GM19035 (cell line): ENCODE data around the gene KCNQ1.

ENCODE experiments used
- ATAC-seq: cut with Tn5 transposase; IDR thresholded peaks from one replicate; pipeline ENCODE4 v1.9.1; 2021; ENCODE audit not compliant: unreplicated experiment

KCNQ1 gene

DNA sequence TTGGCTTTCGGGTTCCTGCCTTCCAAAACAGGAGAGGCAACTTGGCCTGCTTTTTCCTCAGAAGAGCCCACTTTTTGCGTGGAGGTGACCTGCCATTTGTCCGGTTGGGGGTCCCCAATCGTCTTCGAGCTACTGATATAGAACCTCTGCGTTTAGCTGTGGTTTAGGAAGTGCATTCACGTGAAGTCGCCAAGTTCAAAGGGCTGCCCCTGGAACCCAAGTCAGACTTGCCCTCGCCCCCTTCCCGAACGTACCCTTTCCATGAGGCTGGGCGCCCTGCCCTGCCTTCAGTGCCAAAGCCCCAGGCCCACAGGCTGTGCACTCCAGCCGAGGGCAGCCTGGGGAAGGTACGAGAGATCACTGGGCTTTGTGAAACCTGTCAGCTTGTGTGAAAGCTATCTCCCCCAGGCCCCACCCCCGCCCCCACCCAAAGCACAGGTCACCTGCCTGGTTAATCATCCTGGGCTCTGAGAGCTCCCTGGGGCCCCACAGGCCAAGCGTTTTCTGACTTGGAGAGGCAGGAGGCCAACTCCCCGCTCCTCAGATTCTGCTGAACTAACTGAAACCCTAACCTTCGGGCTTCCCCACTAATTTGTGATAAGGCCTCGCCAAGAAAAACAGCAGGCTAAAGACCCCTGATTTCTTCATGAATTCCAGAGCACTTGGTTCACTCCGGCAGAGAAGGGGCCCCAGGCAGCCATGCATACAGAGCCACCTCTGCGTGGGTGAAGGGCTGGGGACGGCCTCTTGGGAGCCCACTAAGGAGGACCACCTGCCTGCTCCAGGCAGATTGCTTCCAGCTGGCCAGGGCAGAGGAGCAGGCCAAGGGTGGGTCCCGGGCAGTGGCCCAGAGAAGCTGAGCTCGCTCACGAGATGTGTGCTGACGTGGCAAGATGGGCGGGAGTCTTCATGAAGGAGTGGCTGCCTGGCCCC lies 280.8 kb downstream of the KCNQ1 start:
- ATAC-seq, result no peak

DNA sequence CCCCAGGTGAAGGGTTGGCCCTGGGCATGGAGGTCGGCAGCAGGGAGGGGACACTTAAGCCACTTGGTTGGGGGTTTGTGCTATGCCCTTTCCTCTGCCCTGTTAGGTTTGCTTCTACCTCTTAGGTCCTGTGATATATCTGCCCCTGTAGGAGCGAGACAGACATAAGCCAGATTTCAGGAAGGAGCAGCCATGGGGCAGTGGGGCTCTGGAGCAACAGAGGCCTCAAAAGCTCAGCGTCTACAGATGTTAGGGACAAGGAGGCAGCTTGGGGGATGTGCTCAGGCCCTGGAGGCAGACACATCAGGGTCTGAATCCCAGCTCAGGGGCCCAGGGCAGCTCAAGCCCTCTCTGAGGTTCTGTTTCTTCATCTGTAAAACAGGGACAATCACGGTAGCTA lies 282.2 kb downstream of the KCNQ1 start:
- ATAC-seq, result no peak

DNA sequence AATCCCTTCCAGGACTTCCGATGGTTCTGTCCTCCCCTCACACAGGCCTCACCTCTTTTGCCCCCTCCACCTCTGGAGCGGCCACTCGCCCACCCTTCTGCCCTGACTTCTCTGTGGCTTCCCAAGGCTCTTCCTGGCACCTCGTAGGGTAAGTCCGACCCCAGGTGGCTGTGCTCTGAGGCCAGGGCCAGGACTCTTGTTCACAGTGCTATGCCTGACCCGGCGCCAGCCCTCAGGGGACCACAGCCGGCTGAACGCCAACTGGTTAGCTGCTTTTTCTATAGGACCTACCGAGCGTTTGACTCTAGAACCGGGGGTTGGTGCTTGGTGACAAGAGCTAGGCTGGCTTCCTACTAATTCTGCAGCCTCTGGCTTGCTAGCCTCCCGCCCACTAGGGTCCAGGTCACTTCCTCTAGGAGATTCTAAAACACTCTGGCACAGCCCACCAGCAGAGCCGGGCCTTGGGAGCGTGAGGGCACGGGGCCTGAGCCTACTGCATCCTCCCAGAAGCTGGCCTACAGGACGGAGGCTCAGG lies 283.4 kb downstream of the KCNQ1 start:
- no peak for ATAC-seq

DNA sequence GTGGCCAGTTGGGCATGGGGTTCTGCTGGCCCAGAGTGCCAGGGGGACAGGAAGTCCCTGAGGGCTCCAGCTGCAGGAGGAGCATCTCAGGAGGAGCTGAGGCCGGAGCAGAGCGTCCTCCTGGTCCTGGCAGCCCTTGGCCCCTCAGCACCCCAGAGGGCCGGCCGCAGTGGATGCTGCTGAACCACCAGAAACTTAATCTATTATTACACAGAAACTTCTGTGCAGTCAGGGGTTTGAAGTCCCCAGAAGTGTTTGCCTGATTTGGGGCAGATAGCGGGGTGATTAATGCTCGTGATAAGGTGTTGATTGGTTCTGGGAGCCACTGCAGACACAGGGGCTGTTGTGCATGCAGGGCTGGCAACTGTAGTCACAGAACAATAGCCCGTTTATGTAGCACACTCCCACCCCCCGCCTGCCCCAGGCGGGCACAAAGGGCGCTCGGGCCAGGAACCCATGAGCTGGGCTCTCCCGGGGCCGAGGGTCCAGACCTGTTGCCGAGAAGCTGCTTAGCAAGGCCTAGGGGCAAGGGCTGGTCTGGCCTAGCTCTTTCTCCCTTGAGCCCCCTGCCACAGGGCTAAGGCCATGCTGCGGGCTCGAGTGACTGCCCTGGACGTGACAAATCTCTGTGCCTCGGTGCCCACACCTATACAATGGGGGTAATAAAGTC lies 284.0 kb downstream of the KCNQ1 start:
- ATAC-seq, result no peak

DNA sequence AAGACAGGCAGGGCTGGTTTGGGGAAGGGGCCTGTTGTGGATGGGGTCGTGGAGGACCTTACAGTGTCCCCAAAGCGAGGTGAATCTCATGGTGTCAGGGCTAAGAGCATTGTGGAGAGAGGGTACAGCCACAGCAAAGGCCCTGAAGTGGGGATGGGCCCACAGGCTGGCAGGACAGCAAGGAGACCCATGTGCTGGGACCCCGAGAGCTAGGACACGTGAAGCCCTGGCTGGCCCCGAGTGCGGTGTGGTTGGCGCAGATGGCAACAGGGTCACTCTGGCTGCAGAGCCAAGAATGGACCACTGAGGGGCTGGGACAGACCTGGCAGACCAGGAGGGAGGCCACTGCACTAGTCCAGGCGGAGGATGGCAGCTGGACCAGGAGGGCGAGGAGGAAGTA lies 285.0 kb downstream of the KCNQ1 start:
- no peak for ATAC-seq

DNA sequence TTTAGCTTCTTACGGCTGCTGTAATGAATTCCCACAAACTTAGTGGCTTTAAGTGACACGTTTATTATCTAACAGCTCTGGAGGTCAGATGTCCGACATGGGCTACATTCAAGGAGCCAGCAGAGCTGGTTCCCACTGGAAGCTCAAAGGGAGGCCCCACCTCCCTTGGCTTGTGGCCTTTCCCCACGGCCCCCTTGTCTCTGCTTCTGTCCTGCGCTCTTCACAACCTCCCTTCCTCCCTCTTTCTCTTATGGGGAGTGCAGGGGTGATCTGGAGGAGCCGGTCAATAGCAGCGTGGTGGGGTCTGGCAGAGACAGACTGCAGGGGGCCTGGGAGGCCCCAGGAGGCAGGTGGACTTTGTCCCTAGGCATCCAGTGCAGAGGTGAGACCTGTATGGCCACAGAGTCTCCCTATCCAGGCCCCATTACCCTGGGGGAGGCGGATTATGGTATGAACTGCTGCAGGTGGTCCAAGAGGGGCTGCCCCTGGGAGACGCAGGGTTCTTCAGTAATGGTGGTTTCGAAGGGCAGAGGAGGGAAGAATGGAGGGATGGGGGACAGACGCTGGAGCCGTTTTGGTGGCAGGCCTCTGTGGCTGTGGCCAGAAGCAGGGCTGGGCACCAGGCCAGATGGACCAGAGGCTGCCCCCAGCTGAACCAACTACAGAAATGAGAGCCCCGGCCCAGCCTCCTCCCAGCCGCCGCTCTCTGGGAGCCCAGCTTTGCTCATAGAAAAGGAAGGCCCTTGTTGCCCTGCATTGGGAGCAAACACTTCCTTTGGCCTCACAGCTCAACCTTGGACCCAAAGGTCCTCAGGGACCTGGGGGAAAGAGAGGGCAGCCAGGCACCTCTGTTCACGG lies 285.7 kb downstream of the KCNQ1 start:
- ATAC-seq, result no peak

DNA sequence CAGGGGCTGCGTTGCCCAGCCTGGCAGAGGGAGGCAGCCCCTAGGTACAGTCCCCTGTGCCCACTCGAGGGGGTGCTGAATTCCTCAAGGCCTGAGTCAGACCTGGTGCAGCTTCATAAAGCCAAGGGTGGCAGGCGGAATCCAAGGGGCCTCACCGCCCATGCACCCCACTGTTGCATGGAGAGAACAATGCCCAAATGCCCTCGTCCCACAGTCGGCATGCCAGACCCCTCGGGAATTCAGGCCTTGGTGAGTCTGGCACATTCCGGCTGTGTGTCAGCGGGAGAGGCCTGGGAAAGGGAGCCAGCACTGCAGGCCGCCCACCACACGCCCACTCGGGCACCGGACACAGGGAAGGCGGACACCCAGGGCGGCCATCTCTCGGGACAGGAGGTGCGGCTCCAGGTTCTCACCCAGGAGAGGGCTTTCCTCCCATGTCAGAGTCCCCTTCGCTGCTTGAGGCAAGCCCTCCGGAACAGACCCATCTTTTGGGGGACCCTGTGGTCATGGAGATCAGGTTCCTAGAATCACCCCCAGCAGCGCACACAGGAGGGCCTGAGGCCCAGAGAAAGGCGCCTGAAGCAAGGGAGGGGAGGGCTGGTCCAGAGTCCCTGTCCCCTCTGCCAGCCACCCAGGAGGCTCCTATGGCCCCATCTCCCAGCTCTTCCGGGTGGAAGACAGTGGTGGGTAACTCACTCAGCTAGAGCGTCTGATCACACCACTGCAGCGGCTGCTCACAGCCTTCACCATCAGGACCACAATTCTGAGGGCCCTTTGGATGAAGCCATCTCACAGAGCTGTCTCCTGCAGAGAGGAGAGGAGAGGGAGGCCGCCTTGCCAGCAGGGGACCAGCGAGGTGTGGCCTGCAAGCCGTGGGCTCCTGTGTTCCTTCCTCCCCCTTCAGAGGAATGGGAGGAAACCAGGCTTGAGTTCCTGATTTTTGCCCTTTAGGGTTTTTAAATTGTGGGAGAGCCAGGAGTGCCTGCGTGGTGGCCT lies 286.6 kb downstream of the KCNQ1 start:
- no peak for ATAC-seq

DNA sequence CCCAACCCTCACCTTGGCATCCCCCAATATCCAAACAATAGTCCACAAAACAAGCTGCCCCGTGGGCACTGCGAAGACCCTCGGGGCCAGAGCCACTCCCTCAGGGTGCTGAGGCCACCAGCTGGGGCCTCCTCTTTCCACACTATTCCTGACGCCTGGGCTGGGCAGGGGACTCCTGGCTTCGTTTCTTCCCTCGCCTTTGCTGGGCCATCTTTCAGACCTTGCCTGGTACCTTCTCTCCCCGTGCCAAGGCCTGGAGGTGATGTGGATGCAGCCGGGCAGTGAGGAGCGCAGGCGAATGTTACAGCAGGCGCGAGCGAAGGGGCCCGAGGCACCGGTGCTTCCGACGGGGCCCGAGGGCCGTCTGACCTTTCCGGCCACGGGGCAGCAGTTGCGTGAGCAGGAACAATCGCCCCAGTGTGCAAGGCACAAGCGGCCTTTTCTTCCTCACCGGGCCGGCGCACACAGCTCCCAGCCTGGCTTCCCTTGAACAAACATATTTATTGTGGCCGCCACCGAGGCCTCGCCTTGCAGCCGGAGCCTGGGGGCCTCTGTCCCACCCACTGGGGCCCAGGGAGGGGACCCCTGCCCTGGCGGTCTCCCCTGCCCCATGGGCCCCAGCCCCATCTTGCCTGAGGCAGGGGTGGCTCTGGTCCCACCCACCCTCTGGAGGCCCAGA lies 287.6 kb downstream of the KCNQ1 start:
- no peak for ATAC-seq

DNA sequence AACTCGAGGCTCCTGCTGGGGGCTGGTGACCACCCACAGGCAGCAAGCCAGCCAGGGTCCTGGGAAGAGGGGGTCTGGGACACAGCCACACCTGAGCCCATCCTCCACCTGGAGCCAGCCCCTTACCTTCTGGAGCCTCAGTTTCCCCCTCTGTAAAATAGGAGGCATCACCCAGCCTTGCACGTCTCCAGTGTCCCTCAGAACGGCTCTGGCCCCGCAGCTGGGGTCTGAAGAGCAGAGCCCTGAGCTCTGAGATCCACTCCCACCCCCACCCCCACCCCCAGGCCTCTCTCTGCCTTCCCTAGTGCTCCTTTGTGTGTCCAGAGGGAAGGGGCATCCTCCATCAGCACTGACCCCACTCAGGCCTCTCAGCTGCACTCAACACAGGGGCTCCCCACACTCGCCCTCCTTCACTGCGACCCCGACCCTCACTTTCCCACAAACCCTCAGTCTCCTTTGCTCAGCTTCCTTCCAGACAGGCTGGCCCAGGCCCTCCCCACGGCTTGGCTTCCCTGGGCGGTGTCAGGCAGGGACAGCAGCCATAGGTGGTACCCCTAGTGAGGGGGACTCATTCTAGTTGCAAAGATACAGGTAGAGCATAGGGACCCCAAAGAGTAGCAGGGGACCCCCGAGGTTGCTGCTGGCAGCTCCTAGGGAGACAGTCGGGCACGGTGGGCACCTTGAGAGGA lies 288.3 kb downstream of the KCNQ1 start:
- no peak for ATAC-seq

DNA sequence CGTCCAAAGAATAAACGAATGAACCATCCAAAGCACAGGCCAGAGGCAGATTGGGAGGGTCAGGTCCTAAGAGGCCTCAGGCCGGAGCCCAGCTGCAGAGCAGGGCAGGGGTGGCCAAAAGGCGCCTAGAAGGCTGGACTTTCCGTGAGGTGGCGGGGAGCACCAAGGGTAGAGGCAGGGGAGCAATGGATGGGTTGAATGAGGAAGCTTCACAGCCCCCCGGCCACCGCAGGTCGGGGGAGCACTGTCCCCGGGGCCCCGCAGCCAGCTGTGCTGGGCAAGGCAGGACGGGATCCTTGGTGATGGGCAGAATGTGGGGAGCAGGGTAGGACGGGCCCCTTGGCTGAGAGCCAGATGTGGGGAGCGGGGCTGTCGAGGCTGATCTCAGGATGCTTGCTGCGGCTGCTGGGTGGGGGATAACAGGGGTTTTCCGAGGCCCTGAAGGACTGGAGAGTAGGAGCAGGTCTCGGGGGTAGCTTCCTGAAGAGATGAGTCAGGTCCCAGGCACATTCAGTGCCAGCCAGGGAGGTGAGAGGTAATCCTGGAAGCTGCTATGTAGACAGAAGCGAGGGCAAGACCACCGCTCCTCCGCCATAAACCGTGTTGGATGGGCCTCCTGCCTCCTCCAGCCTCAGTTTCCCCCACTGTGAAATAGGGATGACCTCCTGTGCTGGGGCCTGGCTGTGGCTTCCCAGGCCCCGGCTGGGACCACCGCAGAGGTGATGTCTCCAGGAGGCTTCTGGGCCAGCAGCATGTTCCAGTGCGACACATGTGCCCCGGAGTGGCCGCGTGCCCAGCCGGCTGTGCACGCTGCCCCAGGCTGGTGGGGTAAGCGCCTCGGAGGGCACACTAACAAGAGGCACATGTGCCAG lies 289.6 kb downstream of the KCNQ1 start:
- no peak for ATAC-seq

DNA sequence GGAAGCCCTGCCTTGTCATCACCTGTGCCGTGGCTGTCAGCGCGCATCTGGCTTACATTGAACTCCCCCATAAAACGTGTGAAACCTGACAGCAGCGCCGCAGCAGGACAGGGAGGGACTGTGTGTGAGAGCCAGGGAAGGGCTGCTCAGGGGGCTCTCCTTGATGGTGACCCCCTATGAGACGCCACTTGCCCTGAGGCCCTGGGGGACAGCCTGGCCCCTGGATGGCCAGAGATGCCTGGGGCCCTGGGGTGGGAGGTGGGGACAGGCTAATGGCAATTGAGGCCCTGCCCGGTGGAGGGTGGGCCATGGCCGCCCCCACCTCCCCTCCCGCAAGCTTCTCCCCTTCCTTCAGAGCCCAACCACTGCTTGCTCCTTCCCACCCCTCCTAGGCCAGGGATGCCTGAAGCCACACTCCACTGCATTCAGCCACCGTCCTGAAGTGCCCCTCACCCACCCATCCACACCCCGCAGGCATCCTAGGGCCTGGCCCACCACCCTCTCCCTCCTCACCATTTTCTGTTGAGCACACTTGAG lies 290.3 kb downstream of the KCNQ1 start:
- no peak for ATAC-seq

DNA sequence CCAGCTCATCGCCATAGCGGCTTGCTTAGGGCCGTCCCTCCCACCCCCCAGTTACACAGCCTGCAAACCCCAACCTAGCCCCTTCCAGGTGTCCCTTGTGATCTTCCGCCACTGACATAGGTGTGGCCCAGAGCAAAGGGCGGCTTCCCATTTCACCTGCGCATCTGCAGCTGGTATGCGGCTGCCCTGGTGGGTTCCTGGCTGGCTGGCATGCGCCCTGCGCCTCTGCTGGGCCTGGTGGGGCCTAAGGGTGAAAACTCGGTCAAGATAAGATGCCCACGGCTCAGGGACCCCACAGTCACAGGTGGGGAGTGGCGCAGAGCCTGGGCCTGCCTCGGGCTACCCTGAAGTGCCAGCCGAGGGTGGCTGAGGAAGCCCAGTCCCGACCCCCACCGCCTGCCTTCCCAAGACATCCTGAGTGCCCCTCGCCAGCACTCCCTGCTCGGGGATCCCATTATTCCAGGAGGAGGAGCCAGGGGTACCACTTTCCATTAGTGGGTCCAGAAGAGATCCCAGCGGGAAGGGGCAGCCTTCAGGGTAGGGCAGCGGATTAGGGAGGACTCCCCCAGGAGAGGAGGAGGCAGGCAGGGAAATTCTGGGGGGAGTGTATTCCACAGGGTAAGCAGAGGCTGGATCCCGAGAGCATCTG lies 291.9 kb downstream of the KCNQ1 start:
- no peak for ATAC-seq

DNA sequence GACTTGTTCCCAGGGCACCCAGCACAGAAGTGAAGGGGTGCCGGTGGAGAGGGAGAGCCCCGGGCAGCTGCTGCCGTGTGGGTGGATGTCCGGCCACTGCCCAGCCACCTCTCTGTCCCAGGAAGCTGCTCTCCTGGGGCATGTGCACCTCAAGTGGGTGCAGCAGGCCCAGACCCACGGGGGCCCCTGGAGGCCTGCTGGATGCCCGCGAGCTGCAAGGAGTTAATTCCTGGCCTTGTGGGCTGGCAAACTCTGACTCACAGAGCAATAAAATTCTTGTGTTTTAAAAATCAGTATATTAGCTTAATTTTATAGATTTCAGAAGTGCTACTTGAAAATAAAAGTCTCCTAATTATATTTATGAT lies 292.4 kb downstream of the KCNQ1 start:
- no peak for ATAC-seq

DNA sequence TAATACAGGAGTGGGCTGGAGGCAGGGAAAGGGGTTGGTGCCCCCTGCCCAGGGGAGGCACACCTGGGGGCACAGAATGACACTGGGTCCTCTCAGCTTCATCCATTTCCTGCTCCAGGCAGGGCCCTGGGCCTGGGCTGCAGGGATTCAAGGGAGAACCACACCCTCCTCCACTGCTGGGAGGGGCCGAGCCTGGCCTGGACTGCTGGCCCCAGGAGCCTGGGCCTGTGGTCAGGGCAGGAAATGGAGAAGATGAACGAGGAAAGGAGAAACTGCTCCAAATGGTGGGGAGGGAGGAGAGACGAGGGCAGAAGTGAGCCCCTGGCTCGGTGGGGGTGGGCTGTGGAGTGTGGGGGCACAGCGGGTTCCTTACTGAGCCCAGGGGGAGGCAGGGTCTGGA lies 293.1 kb downstream of the KCNQ1 start:
- no peak for ATAC-seq

DNA sequence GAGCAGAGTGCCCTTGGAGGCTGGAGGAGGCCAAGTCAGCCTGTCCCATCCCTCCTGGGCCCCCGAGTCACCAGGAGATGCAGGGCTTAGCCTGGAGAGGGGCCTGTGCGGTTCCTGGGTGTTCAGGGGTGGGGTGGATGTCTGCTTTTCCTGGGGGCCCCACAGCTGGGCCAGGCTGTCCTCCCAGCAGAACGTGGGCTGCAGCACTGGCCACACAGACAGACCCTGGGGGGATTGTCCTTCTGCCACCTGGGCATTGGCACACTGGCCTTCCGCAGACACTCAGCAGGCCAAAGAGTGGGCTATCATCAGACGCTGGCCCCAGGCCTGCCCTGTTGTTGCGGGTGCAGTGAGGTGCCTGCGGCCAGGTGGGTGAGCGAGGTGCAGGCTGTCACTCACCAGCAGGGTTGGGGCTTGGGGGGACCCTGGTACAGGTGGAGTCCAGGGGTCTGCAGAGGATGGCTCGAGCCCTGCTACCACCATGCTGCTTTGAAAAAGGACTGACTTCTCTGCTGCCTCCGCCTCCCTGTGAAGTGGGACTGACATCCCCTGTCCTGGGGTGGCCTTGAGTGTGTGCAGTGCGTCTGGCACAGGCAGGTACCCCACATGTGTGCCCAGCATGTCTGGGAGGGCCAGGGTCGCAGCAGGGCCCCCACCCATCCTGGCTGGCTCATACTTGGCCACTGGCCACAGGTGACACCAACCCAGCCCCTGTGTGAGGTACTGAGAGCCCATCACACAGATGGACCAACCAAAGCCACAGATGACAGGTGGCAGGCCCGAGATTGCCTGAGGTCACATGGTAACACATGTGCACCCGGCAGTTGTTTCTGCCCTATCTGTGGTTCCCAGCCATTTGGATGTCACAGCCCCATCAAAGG lies 294.0 kb downstream of the KCNQ1 start:
- ATAC-seq, result no peak
